ENCODE measurements around the gene SVOPL. TPM values are rescaled to one million over a fixed set of nuclear protein-coding genes. Genes with fewer than 3 reads are reported as not detected.
A peak's percentile ranks its signal among the peaks of the same experiment; 100 is the strongest.

The SVOPL gene
- polyA plus RNA-seq, 1 of the 3 experiments (the other 2 are of a cell fraction), result not detected

DNA sequence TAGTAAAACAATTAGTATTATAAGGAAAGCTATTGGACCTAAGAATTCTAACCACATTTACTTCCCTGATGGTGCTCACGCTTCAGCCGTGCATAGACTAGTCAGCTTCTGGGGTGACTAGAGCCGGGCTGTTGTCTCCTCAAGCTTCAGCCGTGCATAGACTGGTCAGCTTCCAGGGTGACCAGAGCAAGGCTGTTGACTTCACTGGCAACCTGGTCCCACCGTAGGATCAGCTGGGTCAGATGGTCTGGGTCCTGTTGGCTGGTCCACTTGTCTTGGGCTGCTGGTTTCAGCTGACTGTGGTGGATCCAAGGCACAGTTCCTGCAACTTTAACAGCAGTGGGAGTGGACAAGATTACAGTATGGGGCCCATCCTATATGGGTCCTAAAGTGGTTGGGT is 141.7 kb downstream of the SVOPL start (continued):
- TF ChIP-seq, protein P1, sequence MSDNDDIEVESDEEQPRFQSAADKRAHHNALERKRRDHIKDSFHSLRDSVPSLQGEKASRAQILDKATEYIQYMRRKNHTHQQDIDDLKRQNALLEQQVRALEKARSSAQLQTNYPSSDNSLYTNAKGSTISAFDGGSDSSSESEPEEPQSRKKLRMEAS (IDR thresholded peaks at IDR 0.05; ENCODE audit: low read depth), result no peak

DNA sequence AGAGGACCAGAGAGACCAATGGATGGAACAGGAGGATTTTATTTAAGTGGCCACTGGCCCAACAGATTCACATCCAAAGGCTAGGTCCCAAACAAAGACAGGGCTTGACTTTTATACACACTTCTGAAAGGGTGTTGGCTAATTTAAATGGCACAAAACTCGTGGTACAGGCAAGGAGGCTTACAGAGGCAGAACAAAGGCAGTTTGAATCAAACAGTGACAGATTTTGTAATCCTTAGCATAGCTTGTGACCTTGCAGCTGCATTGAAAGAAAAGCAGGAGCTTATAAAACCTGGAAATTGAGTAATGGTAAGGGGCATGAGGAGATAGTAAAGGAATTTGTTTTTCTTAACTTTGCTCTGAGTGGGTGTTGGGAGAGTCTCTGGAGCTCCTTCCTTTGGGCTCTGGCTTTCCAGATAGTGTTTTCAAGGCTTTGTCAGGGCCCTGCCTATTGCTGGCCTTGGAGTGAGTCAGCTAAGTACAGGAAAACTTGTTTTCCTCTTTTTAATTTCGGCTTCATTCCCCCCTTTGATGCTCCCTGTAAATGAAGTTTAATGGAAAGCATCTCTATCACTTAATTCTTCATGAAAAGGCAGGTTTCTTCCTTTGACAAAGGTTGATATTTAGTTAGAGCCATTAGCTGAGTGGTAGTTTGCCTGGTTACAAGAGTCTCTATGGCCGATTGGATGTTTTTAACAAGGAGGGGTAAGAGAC is 144.2 kb downstream of the SVOPL start:
- ChIA-PET POLR2A (no interaction called here), CTCF (no interaction called here)
- 88% methylated on average over 3 of the region's 3 CpGs for WGBS (ENCODE audit: low lambda C conversion rate)

DNA sequence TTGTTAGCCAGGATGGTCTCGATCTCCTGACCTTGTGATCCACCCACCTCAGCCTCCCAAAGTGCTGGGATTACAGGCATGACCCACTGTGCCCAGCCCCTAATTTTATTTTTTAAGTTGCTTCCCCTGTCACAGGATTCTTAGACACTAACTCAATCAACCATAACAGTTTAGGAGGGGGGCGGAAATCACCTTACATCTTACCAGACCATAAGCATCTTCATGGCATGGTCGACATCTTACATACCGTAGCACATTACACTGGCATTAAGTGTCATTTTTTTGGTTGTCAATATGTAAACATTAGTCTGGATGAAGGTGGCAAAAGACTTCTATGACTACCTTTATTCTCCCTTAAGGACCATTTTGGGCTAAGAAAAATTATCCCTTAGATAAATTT is 145.5 kb downstream of the SVOPL start:
- no peak overlapping the region for H2AFZ ChIP-seq (ENCODE audit: low read depth)
- H3K79me2 ChIP-seq (ENCODE audit: insufficient read depth), result no peaks in the 10 kb centered on the region
- H3K4me3 ChIP-seq (ENCODE audit: low read depth in 2 of 2, low read length in 1 of 2), result no peak overlapping the region
- ChIA-PET POLR2A (no interaction called here), CTCF (interaction anchor here (0.7 kb wide), 1 partner anchor 165 kb away, joined by 3 read pairs; no protein-coding TSS in a partner anchor)
- no peaks in the 10 kb centered on the region for H3K9me2 ChIP-seq
- H3F3A ChIP-seq (replicated peaks; ENCODE audit: insufficient read depth), result no peaks in the 10 kb centered on the region
- no peaks in the 10 kb centered on the region for H3K4me1 ChIP-seq (ENCODE audit: control insufficient read depth in 1 of 2, insufficient read depth in 2 of 2, low read depth in 1 of 2, low read length in 1 of 2)
- WGBS (ENCODE audit: low lambda C conversion rate), result 98% methylated on average over 4 of the region's 4 CpGs
- TF ChIP-seq TCF12 (IDR thresholded peaks at IDR 0.05), result no peak
- no peak for TF ChIP-seq NFIC (IDR thresholded peaks at IDR 0.05; ENCODE audit: borderline replicate concordance)
- TF ChIP-seq GABPA (IDR thresholded peaks at IDR 0.05; ENCODE audit: low read depth), result no peak
- no peak for TF ChIP-seq TEAD4 (IDR thresholded peaks at IDR 0.05; ENCODE audit: borderline replicate concordance, insufficient read depth)
- TF ChIP-seq RXRA (IDR thresholded peaks at IDR 0.05; ENCODE audit: borderline replicate concordance, low read depth), result no peak
- no peak for TF ChIP-seq SIN3A (IDR thresholded peaks at IDR 0.05; ENCODE audit: borderline replicate concordance, low read depth, low read length)
- H3K27ac ChIP-seq (ENCODE audit: low read depth in 2 of 2, low read length in 1 of 2), result no peak overlapping the region
- peaks cover 39% of the 10 kb centered on the region for H3K9me3 ChIP-seq
- no peak overlapping the region for H3K9ac ChIP-seq
- no peak for DNase-seq
- no peaks in the 10 kb centered on the region for H4K20me1 ChIP-seq (ENCODE audit: insufficient read depth)
- no peak overlapping the region for H3K4me2 ChIP-seq
- H3K27me3 ChIP-seq (ENCODE audit: insufficient read depth), result no peaks in the 10 kb centered on the region
- peaks cover 87 to 96% of the 10 kb centered on the region in 2 experiments for H3K36me3 ChIP-seq (replicated peaks in 1 of 2; ENCODE audit: control insufficient read depth in 1 of 2, insufficient read depth in 2 of 2, low read length in 1 of 2)

More for the DNA sequence above, 144.2 kb downstream of the SVOPL start:
- Histone ChIP-seq H4K20me1 (ENCODE audit: insufficient read depth) (no peaks in the 10 kb centered on the region), H3K9me2 (no peaks in the 10 kb centered on the region), H3K79me2 (ENCODE audit: insufficient read depth) (no peaks in the 10 kb centered on the region), H3K4me1 (ENCODE audit: control insufficient read depth in 1 of 2, insufficient read depth in 2 of 2, low read depth in 1 of 2, low read length in 1 of 2) (no peaks in the 10 kb centered on the region), H2AFZ (ENCODE audit: low read depth) (no peak overlapping the region), H3K27me3 (ENCODE audit: insufficient read depth) (no peaks in the 10 kb centered on the region), H3K9me3 (peaks cover 39% of the 10 kb centered on the region), H3K4me2 (no peak overlapping the region), H3K4me3 (ENCODE audit: low read depth in 2 of 2, low read length in 1 of 2) (peak overlapping the region in 1 of 2 experiments; percentile 17; a peak in 1 of 4 replicates), H3K36me3 (replicated peaks in 1 of 2; ENCODE audit: control insufficient read depth in 1 of 2, insufficient read depth in 2 of 2, low read length in 1 of 2) (peaks cover 83 to 94% of the 10 kb centered on the region in 2 experiments), H3K27ac (ENCODE audit: low read depth in 2 of 2, low read length in 1 of 2) (no peak overlapping the region), H3F3A (replicated peaks; ENCODE audit: insufficient read depth) (no peaks in the 10 kb centered on the region), H3K9ac (no peak overlapping the region)
- no peak for DNase-seq
- no peak for TF ChIP-seq RAD21 (IDR thresholded peaks at IDR 0.05; ENCODE audit: low read length)
- no peak for TF ChIP-seq TEAD4 (IDR thresholded peaks at IDR 0.05; ENCODE audit: borderline replicate concordance, insufficient read depth)
- no peak for TF ChIP-seq SIN3A (IDR thresholded peaks at IDR 0.05; ENCODE audit: borderline replicate concordance, low read depth, low read length)
- no peak for TF ChIP-seq GABPA (IDR thresholded peaks at IDR 0.05; ENCODE audit: low read depth)
- no peak for TF ChIP-seq FOXJ3 (CRISPR knock-in tag; IDR thresholded peaks at IDR 0.05)
- no peak for TF ChIP-seq RXRA (IDR thresholded peaks at IDR 0.05; ENCODE audit: borderline replicate concordance, low read depth)
- TF ChIP-seq SMC3 (IDR thresholded peaks at IDR 0.05; ENCODE audit: low read depth, low read length), result no peak
- TF ChIP-seq, protein P2, sequence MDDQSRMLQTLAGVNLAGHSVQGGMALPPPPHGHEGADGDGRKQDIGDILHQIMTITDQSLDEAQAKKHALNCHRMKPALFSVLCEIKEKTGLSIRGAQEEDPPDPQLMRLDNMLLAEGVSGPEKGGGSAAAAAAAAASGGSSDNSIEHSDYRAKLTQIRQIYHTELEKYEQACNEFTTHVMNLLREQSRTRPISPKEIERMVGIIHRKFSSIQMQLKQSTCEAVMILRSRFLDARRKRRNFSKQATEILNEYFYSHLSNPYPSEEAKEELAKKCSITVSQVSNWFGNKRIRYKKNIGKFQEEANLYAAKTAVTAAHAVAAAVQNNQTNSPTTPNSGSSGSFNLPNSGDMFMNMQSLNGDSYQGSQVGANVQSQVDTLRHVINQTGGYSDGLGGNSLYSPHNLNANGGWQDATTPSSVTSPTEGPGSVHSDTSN (IDR thresholded peaks at IDR 0.05), result no peak
- TF ChIP-seq, protein P3, sequence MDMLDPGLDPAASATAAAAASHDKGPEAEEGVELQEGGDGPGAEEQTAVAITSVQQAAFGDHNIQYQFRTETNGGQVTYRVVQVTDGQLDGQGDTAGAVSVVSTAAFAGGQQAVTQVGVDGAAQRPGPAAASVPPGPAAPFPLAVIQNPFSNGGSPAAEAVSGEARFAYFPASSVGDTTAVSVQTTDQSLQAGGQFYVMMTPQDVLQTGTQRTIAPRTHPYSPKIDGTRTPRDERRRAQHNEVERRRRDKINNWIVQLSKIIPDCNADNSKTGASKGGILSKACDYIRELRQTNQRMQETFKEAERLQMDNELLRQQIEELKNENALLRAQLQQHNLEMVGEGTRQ (IDR thresholded peaks at IDR 0.05; ENCODE audit: borderline replicate concordance, low read depth, low read length), result no peak
- no peak for TF ChIP-seq POLR2AphosphoS5 (IDR thresholded peaks at IDR 0.05; ENCODE audit: low read depth, low read length)
- TF ChIP-seq, protein P1 (IDR thresholded peaks at IDR 0.05; ENCODE audit: low read depth), result no peak
- TF ChIP-seq MXI1 (IDR thresholded peaks at IDR 0.05; ENCODE audit: low read depth, low read length), result no peak
